SK-N-SH treated with all-trans-retinoic acid at 6 μM for 48 hours (cell line): ENCODE measurements around the gene GTF2F1.

Experiments used
- ATAC-seq: fragments of 200-7000 bp; cut with Tn5 transposase; 3 replicates; pipeline ENCODE4 v1.9.1; 2020; ENCODE audit warnings: mild to moderate bottlenecking, moderate library complexity
- ARNTL ChIP-seq: fragments of 450-650 bp; formaldehyde crosslinking; IDR thresholded peaks from 2 replicates; pipeline ENCODE4 v1.5.0; 2020; ENCODE audit warnings: low read depth, mild to moderate bottlenecking, moderate library complexity, borderline replicate concordance
- BACH2 ChIP-seq: fragments of 250-450 bp; sonication (Bioruptor Pico); IDR thresholded peaks from 2 replicates; pipeline ENCODE4 v1.9.0; 2021; ENCODE audit warnings: mild to moderate bottlenecking, borderline replicate concordance
- CREB5 ChIP-seq: fragments of 250-450 bp; sonication (Bioruptor Pico); IDR thresholded peaks from 2 replicates; pipeline ENCODE4 v1.5.1; 2020; ENCODE audit warnings: low read depth, mild to moderate bottlenecking, moderate library complexity
- CSDC2 ChIP-seq: fragments of 250-450 bp; sonication (Bioruptor Pico); IDR thresholded peaks from 2 replicates; pipeline ENCODE4 v1.5.0; 2020; ENCODE audit warnings: mild to moderate bottlenecking, moderate library complexity
- ESRRG ChIP-seq: fragments of 250-450 bp; sonication (Bioruptor Pico); IDR thresholded peaks from 2 replicates; pipeline ENCODE4 v1.6.1; 2021; ENCODE audit warnings: mild to moderate bottlenecking
- ISL1 ChIP-seq: fragments of 250-450 bp; sonication (Bioruptor Pico); IDR thresholded peaks from 2 replicates; pipeline ENCODE4 v2.1.2; 2022; ENCODE audit warnings: mild to moderate bottlenecking, moderate library complexity
- OSR1 ChIP-seq: fragments of 250-450 bp; sonication (Bioruptor Pico); IDR thresholded peaks from 2 replicates; pipeline ENCODE4 v1.8.0; 2022; ENCODE audit warnings: moderate library complexity, mild to moderate bottlenecking, inconsistent platforms
- PATZ1 ChIP-seq: fragments of 250-450 bp; sonication (Bioruptor Pico); IDR thresholded peaks from 2 replicates; pipeline ENCODE4 v1.8.0; 2020; ENCODE audit warnings: mild to moderate bottlenecking, moderate library complexity, borderline replicate concordance
- PPARA ChIP-seq: fragments of 250-450 bp; sonication (Bioruptor Pico); IDR thresholded peaks from 2 replicates; pipeline ENCODE4 v1.5.0; 2020; ENCODE audit warnings: mild to moderate bottlenecking, borderline replicate concordance
- RARB ChIP-seq: fragments of 250-450 bp; sonication (Bioruptor Pico); IDR thresholded peaks from 2 replicates; pipeline ENCODE4 v1.8.0; 2021; ENCODE audit warnings: mild to moderate bottlenecking, moderate library complexity
- SNAI2 ChIP-seq: fragments of 250-450 bp; sonication (Bioruptor Pico); IDR thresholded peaks from 2 replicates; pipeline ENCODE4 v1.5.0; 2020; ENCODE audit warnings: mild to moderate bottlenecking, moderate library complexity
- TCF4 ChIP-seq: fragments of 250-450 bp; sonication (Bioruptor Pico); IDR thresholded peaks from 2 replicates; pipeline ENCODE4 v1.8.0; 2021; ENCODE audit warnings: mild to moderate bottlenecking, moderate library complexity, borderline replicate concordance
- TOX ChIP-seq: fragments of 250-450 bp; sonication (Bioruptor Pico); IDR thresholded peaks from 2 replicates; pipeline ENCODE4 v1.8.0; 2021; ENCODE audit warnings: mild to moderate bottlenecking, moderate library complexity, borderline replicate concordance
- ZC3H10 ChIP-seq: fragments of 250-450 bp; sonication (Bioruptor Pico); IDR thresholded peaks from 2 replicates; pipeline ENCODE4 v1.5.1; 2021; ENCODE audit warnings: mild to moderate bottlenecking, moderate library complexity
- ZFP3 ChIP-seq: fragments of 250-450 bp; sonication (Bioruptor Pico); IDR thresholded peaks from 2 replicates; pipeline ENCODE4 v1.5.0; 2020; ENCODE audit warnings: mild to moderate bottlenecking, moderate library complexity
- ZFP30 ChIP-seq: fragments of 450-650 bp; formaldehyde crosslinking; IDR thresholded peaks from 2 replicates; pipeline ENCODE4 v1.5.0; 2022; ENCODE audit warnings: mild to moderate bottlenecking, moderate library complexity
- ZNF565 ChIP-seq: fragments of 450-650 bp; formaldehyde crosslinking; conservative IDR thresholded peaks from 2 replicates; pipeline ENCODE4 v1.5.0; 2020; ENCODE audit warnings: low read depth, mild to moderate bottlenecking, moderate library complexity
- ZNF70 ChIP-seq: fragments of 450-650 bp; formaldehyde crosslinking; IDR thresholded peaks from 2 replicates; pipeline ENCODE4 v1.5.0; 2020; ENCODE audit warnings: mild to moderate bottlenecking, moderate library complexity
- TF ChIP-seq, protein P1 (sequence below): fragments of 250-450 bp; sonication (Bioruptor Pico); IDR thresholded peaks from 2 replicates; pipeline ENCODE4 v1.8.0; 2021; ENCODE audit warnings: low read depth, mild to moderate bottlenecking, moderate library complexity, borderline replicate concordance
- TF ChIP-seq, protein P2 (sequence below): fragments of 250-450 bp; sonication (Bioruptor Pico); IDR thresholded peaks from 2 replicates; pipeline ENCODE4 v1.5.0; 2020; ENCODE audit warnings: mild to moderate bottlenecking, moderate library complexity

Gene GTF2F1

DNA sequence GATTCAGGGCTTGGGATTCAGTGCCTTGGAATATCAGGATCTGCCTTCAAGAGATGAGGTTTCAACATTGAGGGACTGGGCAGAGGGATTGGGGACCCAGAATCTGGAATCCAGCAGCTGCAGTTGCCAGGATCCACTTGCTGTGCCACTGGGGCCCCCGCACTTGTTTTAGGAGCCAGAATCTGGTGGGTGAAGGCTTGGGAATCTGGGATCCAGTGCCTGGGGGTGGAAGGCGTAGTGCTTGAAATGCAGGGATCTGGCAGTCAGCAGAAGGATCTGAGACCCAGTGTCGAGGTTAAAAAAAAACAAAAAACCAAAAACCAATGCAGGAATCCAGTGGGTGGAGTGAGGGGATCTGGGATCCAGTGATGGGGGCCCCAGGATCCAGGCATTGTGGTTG, 47.9 kb upstream of the GTF2F1 start (continued):
- TF ChIP-seq, protein P1, sequence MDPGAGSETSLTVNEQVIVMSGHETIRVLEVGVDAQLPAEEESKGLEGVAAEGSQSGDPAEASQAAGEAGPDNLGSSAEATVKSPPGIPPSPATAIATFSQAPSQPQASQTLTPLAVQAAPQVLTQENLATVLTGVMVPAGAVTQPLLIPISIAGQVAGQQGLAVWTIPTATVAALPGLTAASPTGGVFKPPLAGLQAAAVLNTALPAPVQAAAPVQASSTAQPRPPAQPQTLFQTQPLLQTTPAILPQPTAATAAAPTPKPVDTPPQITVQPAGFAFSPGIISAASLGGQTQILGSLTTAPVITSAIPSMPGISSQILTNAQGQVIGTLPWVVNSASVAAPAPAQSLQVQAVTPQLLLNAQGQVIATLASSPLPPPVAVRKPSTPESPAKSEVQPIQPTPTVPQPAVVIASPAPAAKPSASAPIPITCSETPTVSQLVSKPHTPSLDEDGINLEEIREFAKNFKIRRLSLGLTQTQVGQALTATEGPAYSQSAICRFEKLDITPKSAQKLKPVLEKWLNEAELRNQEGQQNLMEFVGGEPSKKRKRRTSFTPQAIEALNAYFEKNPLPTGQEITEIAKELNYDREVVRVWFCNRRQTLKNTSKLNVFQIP (CRISPR knock-in tag) = no peak
- no peak for TF ChIP-seq ISL1 (CRISPR knock-in tag)
- no peak for TF ChIP-seq TOX (CRISPR knock-in tag)

- ATAC-seq = no peak
- TF ChIP-seq TOX (CRISPR knock-in tag) = no peak
- TF ChIP-seq ZC3H10 (CRISPR knock-in tag) = no peak
- TF ChIP-seq TCF4 (CRISPR knock-in tag) = no peak
- TF ChIP-seq ISL1 (CRISPR knock-in tag) = no peak
- TF ChIP-seq PATZ1 (CRISPR knock-in tag) = no peak
These were observed 46.8 kb upstream of the GTF2F1 start for GRCh38 chr19:6439743-6440142.

DNA sequence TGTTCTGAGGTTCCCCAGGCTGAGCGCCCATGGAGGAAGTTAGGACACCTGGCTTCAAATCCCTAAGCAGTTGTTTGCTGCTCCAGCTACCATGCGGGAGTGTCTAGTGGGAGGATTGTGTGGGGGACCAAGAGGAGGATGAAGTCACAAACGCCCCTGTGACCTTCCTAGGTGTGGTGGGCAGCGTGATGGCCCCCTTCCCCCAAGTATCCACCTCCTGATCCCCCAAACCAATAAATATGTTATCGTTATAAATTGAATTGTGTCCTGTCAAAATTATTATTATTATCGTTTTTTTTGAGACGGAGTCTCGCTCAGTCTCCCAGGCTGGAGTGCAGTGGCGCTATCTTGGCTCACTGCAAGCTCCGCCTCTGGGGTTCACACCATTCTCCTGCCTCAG, 40.7 kb upstream of the GTF2F1 start, which contains the start of gene SLC25A41:
Gene SLC25A41 (minus strand): TSS at position 101 of the 400 bp plus-strand sequence. CDS start 70 bp downstream, at position 31.
- TF ChIP-seq ZFP3 (no peak), TCF4 (CRISPR knock-in tag) (no peak), ESRRG (CRISPR knock-in tag) (no peak), CREB5 (no peak), BACH2 (CRISPR knock-in tag) (no peak), ZNF70 (no peak), TOX (CRISPR knock-in tag) (no peak)
- no peak for ATAC-seq

- TF ChIP-seq ZC3H10 (CRISPR knock-in tag) (no peak), ZFP30 (no peak), CREB5 (no peak), OSR1 (CRISPR knock-in tag) (no peak), ARNTL (CRISPR knock-in tag) (no peak), RARB (CRISPR knock-in tag) (no peak), PPARA (no peak), TOX (CRISPR knock-in tag) (no peak), SNAI2 (CRISPR knock-in tag) (no peak), ZNF70 (no peak), CSDC2 (CRISPR knock-in tag) (no peak), PATZ1 (CRISPR knock-in tag) (no peak), ESRRG (CRISPR knock-in tag) (no peak), ISL1 (CRISPR knock-in tag) (no peak), ZNF565 (no peak)
- TF ChIP-seq, protein P2, sequence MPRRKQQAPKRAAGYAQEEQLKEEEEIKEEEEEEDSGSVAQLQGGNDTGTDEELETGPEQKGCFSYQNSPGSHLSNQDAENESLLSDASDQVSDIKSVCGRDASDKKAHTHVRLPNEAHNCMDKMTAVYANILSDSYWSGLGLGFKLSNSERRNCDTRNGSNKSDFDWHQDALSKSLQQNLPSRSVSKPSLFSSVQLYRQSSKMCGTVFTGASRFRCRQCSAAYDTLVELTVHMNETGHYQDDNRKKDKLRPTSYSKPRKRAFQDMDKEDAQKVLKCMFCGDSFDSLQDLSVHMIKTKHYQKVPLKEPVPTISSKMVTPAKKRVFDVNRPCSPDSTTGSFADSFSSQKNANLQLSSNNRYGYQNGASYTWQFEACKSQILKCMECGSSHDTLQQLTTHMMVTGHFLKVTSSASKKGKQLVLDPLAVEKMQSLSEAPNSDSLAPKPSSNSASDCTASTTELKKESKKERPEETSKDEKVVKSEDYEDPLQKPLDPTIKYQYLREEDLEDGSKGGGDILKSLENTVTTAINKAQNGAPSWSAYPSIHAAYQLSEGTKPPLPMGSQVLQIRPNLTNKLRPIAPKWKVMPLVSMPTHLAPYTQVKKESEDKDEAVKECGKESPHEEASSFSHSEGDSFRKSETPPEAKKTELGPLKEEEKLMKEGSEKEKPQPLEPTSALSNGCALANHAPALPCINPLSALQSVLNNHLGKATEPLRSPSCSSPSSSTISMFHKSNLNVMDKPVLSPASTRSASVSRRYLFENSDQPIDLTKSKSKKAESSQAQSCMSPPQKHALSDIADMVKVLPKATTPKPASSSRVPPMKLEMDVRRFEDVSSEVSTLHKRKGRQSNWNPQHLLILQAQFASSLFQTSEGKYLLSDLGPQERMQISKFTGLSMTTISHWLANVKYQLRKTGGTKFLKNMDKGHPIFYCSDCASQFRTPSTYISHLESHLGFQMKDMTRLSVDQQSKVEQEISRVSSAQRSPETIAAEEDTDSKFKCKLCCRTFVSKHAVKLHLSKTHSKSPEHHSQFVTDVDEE (CRISPR knock-in tag) = no peak
- TF ChIP-seq, protein P1 (CRISPR knock-in tag) = no peak
- ATAC-seq = no peak
These were observed 40.2 kb upstream of the GTF2F1 start for GRCh38 chr19:6433165-6433564.
